HCT116 (cell line): ENCODE measurements around the gene FBXO42. TPM values are rescaled to one million over a fixed set of nuclear protein-coding genes. Genes with fewer than 3 reads are reported as not detected.

Source experiments
- ATAC-seq: fragments of 200-7000 bp; cut with Tn5 transposase; 2 replicates; pipeline ENCODE4 v1.9.1; 2020; ENCODE audit warnings: mild to moderate bottlenecking, moderate library complexity
- BruUV-seq: library from RNA; stranded (reverse); fragments of 400-500 nt; replicated peaks from 2 replicates; lab custom pipeline; 2021; lab: Mats Ljungman, UMichigan
- CTCF ChIA-PET: fragments of 300-600 bp; sonication (Branson Sonifier 250); formaldehyde crosslinking; loops from one replicate; lab custom pipeline; 2021; ENCODE audit warnings: antibody characterized with exemption; lab: Charles Lee
- POLR2A ChIA-PET: fragments of 300-600, 350-600 bp; sonication (Branson Sonifier 250); formaldehyde crosslinking; loops from one replicate; lab custom pipeline; 2021; ENCODE audit warnings: antibody characterized with exemption; lab: Charles Lee
- RAD21 ChIA-PET, 2 experiments: fragments of 300-600 bp; sonication (Branson Sonifier 250); formaldehyde crosslinking; loops; one replicate each; lab custom pipeline; 2023; ENCODE audit warnings: low total read pairs in 2 of 2; ENCODE audit not compliant: uncharacterized antibody in 2 of 2, unreplicated experiment in 2 of 2, low non-redundant PET in 1 of 2; lab: Charles Lee
- DNase-seq: peaks from one replicate; pipeline ENCODE4 v3.0.0-alpha.2; 2010; ENCODE audit warnings: low read depth, low spot score
- H2AFZ ChIP-seq: fragments of 200-600 bp; shearing (Covaris generic), sonication (generic); 2 replicates; pipeline ENCODE4 v1.6.1; 2017; ENCODE audit warnings: low read depth, mixed run types, mixed read lengths, antibody characterized with exemption, low read length; ENCODE audit not compliant: poor library complexity, severe bottlenecking
- H3K27ac ChIP-seq: 2 replicates; pipeline ENCODE4 v1.5.1; 2012; ENCODE audit warnings: low read depth, low read length
- H3K27me3 ChIP-seq: fragments of 200-600 bp; sonication (generic); 2 replicates; pipeline ENCODE4 v1.6.1; 2016; ENCODE audit warnings: mixed run types, low read length, mixed read lengths; ENCODE audit not compliant: insufficient read depth
- H3K36me3 ChIP-seq, 2 experiments: fragments of 200-500 bp in 1 of 2; fragments of 200-600 bp in 1 of 2; sonication (Bioruptor generic) in 1 of 2; sonication (generic) in 1 of 2; 2 replicates each; pipeline versions ENCODE4 v1.5.1 to v1.6.1; 2014 to 2016; ENCODE audit warnings: low read length in 2 of 2, inconsistent platforms in 1 of 2, mixed read lengths in 1 of 2, mixed run types in 1 of 2; ENCODE audit not compliant: insufficient read depth in 2 of 2, control insufficient read depth in 1 of 2
- H3K4me1 ChIP-seq, 2 experiments: fragments of 200-600 bp in 1 of 2; sonication (generic) in 1 of 2; 2 replicates each; pipeline versions ENCODE4 v1.5.1 to v1.6.1; 2012 to 2017; ENCODE audit warnings: low read length in 2 of 2, inconsistent platforms in 1 of 2, mild to moderate bottlenecking in 1 of 2, mixed read lengths in 1 of 2, mixed run types in 1 of 2, moderate library complexity in 1 of 2; ENCODE audit not compliant: insufficient read depth in 2 of 2, control insufficient read depth in 1 of 2
- H3K4me2 ChIP-seq: fragments of 200-600 bp; sonication (generic); 2 replicates; pipeline ENCODE4 v1.6.1; 2017; ENCODE audit warnings: mixed run types, low read length, mixed read lengths
- H3K4me3 ChIP-seq, 2 experiments: fragments of 200-600 bp in 1 of 2; sonication (generic) in 1 of 2; replicated peaks in 1 of 2; 2 replicates each; pipeline ENCODE4 v1.5.1; 2011 to 2016; ENCODE audit warnings: low read length in 2 of 2, control low read depth in 1 of 2, low read depth in 1 of 2, mild to moderate bottlenecking in 1 of 2, mixed read lengths in 1 of 2, mixed run types in 1 of 2
- H3K79me2 ChIP-seq: fragments of 200-600 bp; sonication (generic); 2 replicates; pipeline ENCODE4 v1.6.1; 2017; ENCODE audit warnings: mild to moderate bottlenecking, mixed run types, low read length, moderate library complexity, mixed read lengths; ENCODE audit not compliant: insufficient read depth
- H3K9ac ChIP-seq: fragments of 200-600 bp; sonication (generic); 2 replicates; pipeline ENCODE4 v1.6.1; 2016; ENCODE audit warnings: low read length, mixed read lengths
- H3K9me2 ChIP-seq: fragments of 200-600 bp; sonication (generic), shearing (Covaris generic); 2 replicates; pipeline ENCODE4 v1.6.1; 2017; ENCODE audit warnings: mixed run types, mild to moderate bottlenecking, moderate library complexity; ENCODE audit not compliant: insufficient read depth
- H3K9me3 ChIP-seq, 2 experiments: fragments of 200-500 bp in 1 of 2; fragments of 200-600 bp in 1 of 2; sonication (Bioruptor generic) in 1 of 2; sonication (generic) in 1 of 2; 2 replicates each; pipeline ENCODE4 v1.6.1; 2014 to 2017; ENCODE audit warnings: low read length in 2 of 2, mixed read lengths in 2 of 2, inconsistent platforms in 1 of 2, low read depth in 1 of 2, mild to moderate bottlenecking in 1 of 2, mixed run types in 1 of 2, moderate library complexity in 1 of 2; ENCODE audit not compliant: control insufficient read depth in 1 of 2, insufficient read depth in 1 of 2
- H4K20me1 ChIP-seq: fragments of 200-600 bp; sonication (generic), shearing (Covaris generic); 2 replicates; pipeline ENCODE4 v1.6.1; 2017; ENCODE audit warnings: mixed run types, mild to moderate bottlenecking, moderate library complexity; ENCODE audit not compliant: insufficient read depth
- ATF3 ChIP-seq: IDR thresholded peaks from 2 replicates; pipeline ENCODE4 v1.6.1; 2012
- CBX3 ChIP-seq: IDR thresholded peaks from 2 replicates; pipeline ENCODE4 v1.6.1; 2012; ENCODE audit warnings: low read depth
- CEBPB ChIP-seq: IDR thresholded peaks from 2 replicates; pipeline ENCODE4 v1.6.1; 2012; ENCODE audit warnings: low read depth
- EGR1 ChIP-seq: IDR thresholded peaks from 2 replicates; pipeline ENCODE4 v1.6.1; 2012; ENCODE audit warnings: low read depth
- ELF1 ChIP-seq: IDR thresholded peaks from 2 replicates; pipeline ENCODE4 v1.6.1; 2012; ENCODE audit warnings: low read depth, borderline replicate concordance
- EZH2phosphoT487 ChIP-seq: fragments of 200-600 bp; IDR thresholded peaks from 2 replicates; pipeline ENCODE4 v1.6.1; 2018; ENCODE audit warnings: antibody characterized with exemption, borderline replicate concordance
- FOSL1 ChIP-seq: IDR thresholded peaks from 2 replicates; pipeline ENCODE4 v1.6.1; 2012; ENCODE audit warnings: low read depth
- JUND ChIP-seq: IDR thresholded peaks from 2 replicates; pipeline ENCODE4 v1.6.1; 2012
- POLR2AphosphoS5 ChIP-seq: IDR thresholded peaks from 2 replicates; pipeline ENCODE4 v1.6.1; 2011; ENCODE audit warnings: mild to moderate bottlenecking, low read depth, low read length, moderate library complexity
- RAD21 ChIP-seq: IDR thresholded peaks from 2 replicates; pipeline ENCODE4 v1.6.1; 2012; ENCODE audit warnings: low read depth, mild to moderate bottlenecking
- SIN3A ChIP-seq: IDR thresholded peaks from 2 replicates; pipeline ENCODE4 v1.6.1; 2012; ENCODE audit warnings: low read depth
- SP1 ChIP-seq: IDR thresholded peaks from 2 replicates; pipeline ENCODE4 v1.6.1; 2012; ENCODE audit warnings: low read depth
- SRF ChIP-seq: IDR thresholded peaks from 2 replicates; pipeline ENCODE4 v1.6.1; 2012; ENCODE audit warnings: low read depth
- TCF7L2 ChIP-seq: IDR thresholded peaks from 2 replicates; pipeline ENCODE4 v1.7.0; 2011; ENCODE audit warnings: borderline replicate concordance, inconsistent platforms; ENCODE audit not compliant: insufficient read depth, insufficient read length; ENCODE audit errors: extremely low read depth
- YY1 ChIP-seq: IDR thresholded peaks from 2 replicates; pipeline ENCODE4 v1.6.1; 2011; ENCODE audit warnings: low read length, low read depth, moderate library complexity, mild to moderate bottlenecking; ENCODE audit not compliant: insufficient replicate concordance; ENCODE audit errors: extremely low read depth
- ZFX ChIP-seq: fragments of 450-650 bp; IDR thresholded peaks from 2 replicates; pipeline ENCODE4 v1.6.1; 2017
- ZNF274 ChIP-seq: fragments of 200-500 bp; sonication (Bioruptor generic); IDR thresholded peaks from 2 replicates; pipeline ENCODE4 v1.6.1; 2014; ENCODE audit warnings: mild to moderate bottlenecking, low read depth, low read length, inconsistent platforms
- intact Hi-C: fragments of 100-400 bp; cut with micrococcal nuclease; formaldehyde crosslinking; loops from 2 replicates; pipeline ENCODE4 v1.10.0; 2022
- total RNA-seq: library from RNA; stranded (reverse); gene quantifications from one replicate; pipeline ENCODE4 v1.2.1, GENCODE V29; 2021; ENCODE audit not compliant: unreplicated experiment
- TF ChIP-seq, protein P1 (sequence below): IDR thresholded peaks from 2 replicates; pipeline ENCODE4 v1.6.1; 2011; ENCODE audit warnings: mild to moderate bottlenecking, low read length, moderate library complexity; ENCODE audit not compliant: insufficient replicate concordance; ENCODE audit errors: extremely low read depth

The FBXO42 gene
- total RNA-seq, 1 experiment from 2014 or later: 20.6 TPM

GRCh38 chr1:16396591-16396990 lies 44.3 kb upstream of the FBXO42 start:
- Histone ChIP-seq H2AFZ (no peak overlapping the region), H3K27me3 (no peaks in the 10 kb centered on the region), H4K20me1 (0 out of 2 replicates have a peak, but pooled peaks cover 4% of the 10 kb centered on the region), H3K9me3 (no peaks in the 10 kb centered on the region), H3K9ac (no peak overlapping the region), H3K4me1 (peaks cover 0 to 5% of the 10 kb centered on the region in 2 experiments; a peak in 2 of 4 replicates), H3K36me3 (peaks cover 17 to 25% of the 10 kb centered on the region in 2 experiments; a peak in 3 of 4 replicates), H3K79me2 (peaks cover 29% of the 10 kb centered on the region), H3K9me2 (no peaks in the 10 kb centered on the region), H3K4me3 (no peak overlapping the region), H3K4me2 (no peak overlapping the region), H3K27ac (peak overlapping the region; percentile 25; the same call in 1 of the 2 replicates)
- ChIA-PET POLR2A (no interaction called here), CTCF (no interaction called here), RAD21 (no interaction called here)
- peak; percentile 39; the same call in 1 of the 2 replicates for ATAC-seq
- TF ChIP-seq, protein P1, sequence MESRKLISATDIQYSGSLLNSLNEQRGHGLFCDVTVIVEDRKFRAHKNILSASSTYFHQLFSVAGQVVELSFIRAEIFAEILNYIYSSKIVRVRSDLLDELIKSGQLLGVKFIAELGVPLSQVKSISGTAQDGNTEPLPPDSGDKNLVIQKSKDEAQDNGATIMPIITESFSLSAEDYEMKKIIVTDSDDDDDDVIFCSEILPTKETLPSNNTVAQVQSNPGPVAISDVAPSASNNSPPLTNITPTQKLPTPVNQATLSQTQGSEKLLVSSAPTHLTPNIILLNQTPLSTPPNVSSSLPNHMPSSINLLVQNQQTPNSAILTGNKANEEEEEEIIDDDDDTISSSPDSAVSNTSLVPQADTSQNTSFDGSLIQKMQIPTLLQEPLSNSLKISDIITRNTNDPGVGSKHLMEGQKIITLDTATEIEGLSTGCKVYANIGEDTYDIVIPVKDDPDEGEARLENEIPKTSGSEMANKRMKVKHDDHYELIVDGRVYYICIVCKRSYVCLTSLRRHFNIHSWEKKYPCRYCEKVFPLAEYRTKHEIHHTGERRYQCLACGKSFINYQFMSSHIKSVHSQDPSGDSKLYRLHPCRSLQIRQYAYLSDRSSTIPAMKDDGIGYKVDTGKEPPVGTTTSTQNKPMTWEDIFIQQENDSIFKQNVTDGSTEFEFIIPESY: no peak
- TF ChIP-seq RAD21: no peak
- no peak for TF ChIP-seq POLR2AphosphoS5
- TF ChIP-seq ZNF274: no peak
- no peak for TF ChIP-seq SRF
- no peak for TF ChIP-seq CBX3
- no peak for TF ChIP-seq CEBPB
- no peak for TF ChIP-seq SP1
- no peak for TF ChIP-seq SIN3A
- TF ChIP-seq ELF1: no peak
- TF ChIP-seq ZFX: no peak
- TF ChIP-seq EZH2phosphoT487: no peak
- no peak for TF ChIP-seq TCF7L2
- TF ChIP-seq JUND: no peak
- no peak for TF ChIP-seq EGR1
- TF ChIP-seq ATF3: no peak
- no peak for TF ChIP-seq FOSL1
- TF ChIP-seq YY1: no peak
- intact Hi-C loops: no loop called here
- no peak for DNase-seq
- no TSS peak for BruUV-seq
